GM13977 (cell line): ENCODE results near the gene GIGYF1.

ENCODE experiments used
- DNase-seq: peaks from one replicate; pipeline ENCODE4 v3.0.0; 2012; ENCODE audit warnings: low spot score
- CTCF ChIP-seq: IDR thresholded peaks from 2 replicates; pipeline ENCODE4 v1.5.1; 2012; ENCODE audit warnings: mild to moderate bottlenecking, control low read depth; ENCODE audit not compliant: insufficient read depth; ENCODE audit errors: extremely low read depth, missing control alignments
- in situ Hi-C: fragments of 300-500 bp; cut with MboI; formaldehyde crosslinking; loops from one replicate; pipeline ENCODE4 v1.12.0; 2022; ENCODE audit warnings: low sequenced_read_pairs, low pct_unique_long_range_greater_than_20kb, mixed read lengths, inconsistent platforms; ENCODE audit not compliant: unreplicated experiment

The GIGYF1 gene

GRCh38 chr7:100687751-100688300, 6.2 kb downstream of the GIGYF1 start:
- no peak for TF ChIP-seq CTCF
- in situ Hi-C loops, result no loop called here
- no peak for DNase-seq

GRCh38 chr7:100687261-100687660, 6.8 kb downstream of the GIGYF1 start:
- DNase-seq, result no peak
- TF ChIP-seq CTCF, result no peak
- in situ Hi-C loops, result no loop called here

GRCh38 chr7:100686822-100687211, 7.2 kb downstream of the GIGYF1 start:
- in situ Hi-C loops, result no loop called here
- DNase-seq, result no peak
- no peak for TF ChIP-seq CTCF

- TF ChIP-seq CTCF, result no peak
- no peak for DNase-seq
- in situ Hi-C loops, result no loop called here
Observed at GRCh38 chr7:100686201-100686821, 7.7 kb downstream of the GIGYF1 start.

- peak; percentile 26 for DNase-seq
- in situ Hi-C loops, result no loop called here
- TF ChIP-seq CTCF, result no peak
Observed at GRCh38 chr7:100685631-100686145, 8.4 kb downstream of the GIGYF1 start.

- TF ChIP-seq CTCF, result no peak
Observed at GRCh38 chr7:100685049-100685605, 8.9 kb downstream of the GIGYF1 start.

More at GRCh38 chr7:100685049-100685605, 8.9 kb downstream of the GIGYF1 start:
- peak; percentile 26 for DNase-seq
- in situ Hi-C loops, result no loop called here
